ENCODE measurements around the gene NAP1L5.

Gene NAP1L5

GRCh38 chr4:88696630-88697029 lies 999 bp downstream of the NAP1L5 start:
- no peak overlapping the region for H3K27ac ChIP-seq
- TF ChIP-seq ZFX (IDR thresholded peaks at IDR 0.05; ENCODE audit: borderline replicate concordance): no peak
- TF ChIP-seq, protein P1, sequence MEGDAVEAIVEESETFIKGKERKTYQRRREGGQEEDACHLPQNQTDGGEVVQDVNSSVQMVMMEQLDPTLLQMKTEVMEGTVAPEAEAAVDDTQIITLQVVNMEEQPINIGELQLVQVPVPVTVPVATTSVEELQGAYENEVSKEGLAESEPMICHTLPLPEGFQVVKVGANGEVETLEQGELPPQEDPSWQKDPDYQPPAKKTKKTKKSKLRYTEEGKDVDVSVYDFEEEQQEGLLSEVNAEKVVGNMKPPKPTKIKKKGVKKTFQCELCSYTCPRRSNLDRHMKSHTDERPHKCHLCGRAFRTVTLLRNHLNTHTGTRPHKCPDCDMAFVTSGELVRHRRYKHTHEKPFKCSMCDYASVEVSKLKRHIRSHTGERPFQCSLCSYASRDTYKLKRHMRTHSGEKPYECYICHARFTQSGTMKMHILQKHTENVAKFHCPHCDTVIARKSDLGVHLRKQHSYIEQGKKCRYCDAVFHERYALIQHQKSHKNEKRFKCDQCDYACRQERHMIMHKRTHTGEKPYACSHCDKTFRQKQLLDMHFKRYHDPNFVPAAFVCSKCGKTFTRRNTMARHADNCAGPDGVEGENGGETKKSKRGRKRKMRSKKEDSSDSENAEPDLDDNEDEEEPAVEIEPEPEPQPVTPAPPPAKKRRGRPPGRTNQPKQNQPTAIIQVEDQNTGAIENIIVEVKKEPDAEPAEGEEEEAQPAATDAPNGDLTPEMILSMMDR (IDR thresholded peaks at IDR 0.05): no peak

DNA sequence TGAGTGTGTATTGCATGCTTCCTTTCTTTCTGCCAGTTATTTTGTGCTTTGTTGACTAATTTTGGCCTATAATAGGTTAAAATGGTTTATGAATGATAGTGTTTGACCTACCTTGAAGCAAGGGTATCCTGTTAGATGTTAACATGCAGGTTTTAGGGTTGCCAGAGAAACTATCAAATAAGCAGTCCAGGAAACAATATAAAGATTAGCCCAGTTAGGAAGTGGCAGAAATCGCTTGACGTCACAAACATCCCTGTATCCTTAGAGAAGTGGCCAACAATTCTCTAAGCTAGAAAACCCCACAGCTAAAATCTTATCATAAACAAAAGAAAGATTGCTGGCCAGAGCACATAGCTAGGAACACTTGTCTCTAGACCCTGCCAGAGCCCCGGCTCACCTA lies 3.8 kb downstream of the NAP1L5 start:
- TF ChIP-seq, protein P1 (IDR thresholded peaks at IDR 0.05): no peak
- TF ChIP-seq ZFX (IDR thresholded peaks at IDR 0.05; ENCODE audit: borderline replicate concordance): no peak
- no peak overlapping the region for H3K27ac ChIP-seq

DNA sequence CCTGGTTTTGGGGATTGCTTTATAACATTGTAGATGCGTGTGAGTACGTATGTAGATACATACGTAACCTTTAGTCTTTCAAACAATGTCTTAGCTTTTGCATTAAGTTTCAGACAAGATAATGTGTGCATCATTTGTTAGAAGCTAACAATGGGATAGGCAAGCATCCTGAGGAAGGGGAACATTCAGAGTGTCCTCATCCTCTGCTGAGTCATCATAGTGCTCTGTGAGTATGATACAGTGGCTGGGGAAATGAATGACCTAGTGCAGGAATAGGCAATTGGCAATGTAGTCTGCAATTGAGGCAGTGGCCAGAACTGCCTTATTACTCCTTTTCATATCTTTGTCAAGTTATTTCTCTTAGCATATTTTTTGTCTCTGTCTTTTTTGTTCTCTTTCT lies 7.3 kb downstream of the NAP1L5 start:
- H3K27ac ChIP-seq: no peak overlapping the region
- TF ChIP-seq, protein P1 (IDR thresholded peaks at IDR 0.05): no peak
- no peak for TF ChIP-seq ZFX (IDR thresholded peaks at IDR 0.05; ENCODE audit: borderline replicate concordance)

DNA sequence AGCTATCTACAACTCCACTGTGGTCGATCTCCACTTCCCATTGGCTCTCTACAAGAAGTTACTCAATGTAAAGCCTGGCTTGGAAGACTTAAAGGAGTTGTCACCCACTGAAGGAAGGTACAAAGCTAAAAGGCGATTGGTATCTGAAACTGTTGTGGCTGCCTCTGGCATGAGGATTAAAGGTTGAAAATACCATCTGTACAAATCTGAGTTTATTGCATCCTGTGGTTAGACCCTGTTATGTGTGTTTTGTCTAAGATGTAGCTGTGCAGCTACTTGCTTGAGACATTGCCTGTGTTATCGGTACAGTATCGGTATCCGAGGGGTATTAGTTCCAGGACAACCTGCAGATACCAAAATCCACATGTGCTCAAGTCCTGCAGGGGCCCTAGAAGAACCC lies 16.4 kb downstream of the NAP1L5 start:
- H3K27ac ChIP-seq: no peak overlapping the region
- no peak for TF ChIP-seq ZFX (IDR thresholded peaks at IDR 0.05; ENCODE audit: borderline replicate concordance)
- TF ChIP-seq, protein P1 (IDR thresholded peaks at IDR 0.05): no peak

DNA sequence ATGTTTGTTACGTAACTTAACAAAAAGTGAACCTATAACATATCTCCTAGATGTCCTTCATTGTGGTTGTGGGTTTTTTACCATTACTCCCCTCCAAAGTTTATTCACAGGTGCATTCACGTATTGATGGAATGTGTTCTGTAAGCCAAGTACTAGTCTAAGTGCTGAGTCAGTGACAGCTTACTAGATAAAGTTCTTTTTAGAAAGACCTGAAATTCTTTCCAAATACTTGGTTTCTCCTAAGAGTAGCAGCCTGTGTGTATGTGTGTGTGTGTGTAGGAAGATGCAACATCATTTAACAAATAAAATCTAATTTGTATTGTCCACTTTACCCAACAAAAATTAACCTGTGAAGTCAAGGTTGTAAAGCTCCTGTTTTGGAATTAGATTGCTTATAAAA lies 22.1 kb downstream of the NAP1L5 start:
- TF ChIP-seq ZFX (IDR thresholded peaks at IDR 0.05; ENCODE audit: borderline replicate concordance): no peak
- TF ChIP-seq, protein P1 (IDR thresholded peaks at IDR 0.05): no peak
- H3K27ac ChIP-seq: no peak overlapping the region

GRCh38 chr4:88674979-88675378 lies 22.6 kb downstream of the NAP1L5 start:
- no peak for TF ChIP-seq ZFX (IDR thresholded peaks at IDR 0.05; ENCODE audit: borderline replicate concordance)
- TF ChIP-seq, protein P1 (IDR thresholded peaks at IDR 0.05): no peak
- H3K27ac ChIP-seq: no peak overlapping the region

- TF ChIP-seq, protein P1 (IDR thresholded peaks at IDR 0.05): no peak
- no peak for TF ChIP-seq ZFX (IDR thresholded peaks at IDR 0.05; ENCODE audit: borderline replicate concordance)
- no peak overlapping the region for H3K27ac ChIP-seq
These were observed 23.1 kb downstream of the NAP1L5 start for GRCh38 chr4:88674565-88674964.
